ENCODE results near the gene ART4.
A peak's percentile ranks its signal among the peaks of the same experiment; 100 is the strongest.

Gene ART4

DNA sequence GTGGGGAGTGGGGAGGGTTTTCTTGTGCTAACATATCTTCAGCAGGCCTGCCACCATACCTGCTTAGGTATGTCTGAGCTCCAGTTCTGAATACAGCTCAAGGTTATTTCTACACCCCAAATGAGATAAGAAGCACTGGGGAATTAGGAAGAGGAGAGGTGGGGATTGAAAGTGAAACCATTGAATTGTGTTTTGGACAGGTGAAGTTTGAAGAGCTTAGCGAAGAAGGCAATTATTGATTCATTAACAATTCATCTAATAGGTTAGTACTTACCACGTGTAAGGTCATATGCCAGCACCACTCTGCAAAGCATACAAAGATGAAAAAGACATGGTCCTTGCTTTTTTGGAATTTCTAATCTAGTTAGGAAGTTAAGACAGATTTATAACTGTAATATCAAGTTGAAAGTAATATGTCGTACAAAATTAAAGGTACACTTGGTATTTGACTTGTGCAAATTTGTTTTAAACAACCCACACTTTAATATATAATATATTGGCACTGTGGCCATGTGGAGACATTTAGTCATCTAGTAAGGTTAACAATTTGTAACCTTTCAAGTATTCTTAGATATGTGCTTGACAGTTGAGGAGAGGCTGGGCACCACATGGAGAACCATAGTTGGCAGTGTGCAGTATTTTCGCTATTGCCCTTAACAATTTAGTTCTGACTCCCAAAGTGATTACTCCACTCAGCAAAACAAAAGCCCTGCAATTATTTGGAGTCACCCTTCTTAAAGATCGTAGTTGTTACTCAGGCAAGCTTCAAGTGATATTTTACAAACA is 33.0 kb downstream of the ART4 start:
- no peak for DNase-seq

DNA sequence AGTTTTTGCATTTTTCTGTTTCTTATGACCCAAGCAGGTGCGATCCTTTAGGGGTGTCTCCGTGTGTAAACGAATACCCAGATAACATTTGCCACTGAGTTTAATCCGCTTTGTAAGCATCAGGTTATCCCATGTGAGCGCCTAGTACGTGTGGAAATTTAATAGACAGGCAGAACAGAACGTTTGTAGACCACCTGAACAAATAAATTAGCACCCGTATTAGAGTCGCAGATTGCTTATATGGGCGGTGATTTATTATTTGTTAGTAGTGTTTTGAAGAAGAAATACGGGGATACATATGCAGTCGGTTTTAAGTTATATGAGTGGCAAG is 39.5 kb downstream of the ART4 start:
- DNase-seq, result no peak

GRCh38 chr12:14803011-14803829 is 40.1 kb downstream of the ART4 start, which contains the start of the genes C12orf60 and WBP11:
TSS of gene C12orf60 (plus strand) at chr12:14803670. CDS start at chr12:14822936, 19,266 bp downstream.
TSS of gene WBP11 (minus strand) at chr12:14803478. CDS start at chr12:14801383, 2,095 bp downstream.
- DNase-seq, result peak; percentile 84 to 87

DNA sequence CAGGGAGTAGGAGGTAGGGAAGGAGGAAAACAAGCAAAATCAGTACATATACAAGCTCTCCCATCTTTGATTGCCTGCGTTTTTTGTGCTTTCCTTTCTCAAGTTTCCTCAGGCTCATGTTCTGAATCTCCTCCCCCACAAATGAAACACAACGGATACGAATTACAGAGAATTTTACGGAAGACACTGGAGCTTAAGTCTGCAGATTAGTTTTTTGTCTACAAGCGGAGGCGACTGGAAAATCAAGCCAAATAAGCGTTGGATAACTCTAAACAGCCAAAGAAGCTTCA is 40.7 kb downstream of the ART4 start:
- DNase-seq, result no peak

- no peak for DNase-seq
Observed at GRCh38 chr12:14802247-14802646, 41.1 kb downstream of the ART4 start.

- no peak for DNase-seq
Observed at GRCh38 chr12:14795028-14795448, 48.3 kb downstream of the ART4 start.

GRCh38 chr12:14785568-14785967 is 57.8 kb downstream of the ART4 start:
- DNase-seq, result no peak

GRCh38 chr12:14784471-14784870 is 58.9 kb downstream of the ART4 start:
- DNase-seq, result no peak

- no peak for DNase-seq
Observed at GRCh38 chr12:14782756-14783155, 60.6 kb downstream of the ART4 start.

DNA sequence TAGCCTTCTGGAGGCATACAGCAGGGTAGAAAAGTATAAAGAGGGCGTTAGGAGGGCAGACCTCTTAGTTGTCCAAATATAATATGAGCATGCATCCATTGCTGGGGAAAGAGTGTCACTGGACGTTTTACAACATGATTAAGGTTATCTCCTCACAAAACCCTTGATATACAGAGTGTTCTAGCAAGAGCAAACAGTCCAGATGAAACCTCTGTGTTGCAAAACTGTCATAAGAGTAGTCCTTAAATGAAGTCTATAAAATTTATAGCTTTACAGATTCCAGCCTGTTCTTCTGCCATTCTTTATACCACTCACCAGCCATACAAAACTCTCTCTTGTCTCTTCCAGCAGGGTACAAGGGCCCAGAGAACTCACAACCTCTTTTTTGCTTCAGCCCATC is 61.8 kb downstream of the ART4 start:
- DNase-seq, result no peak

GRCh38 chr12:14780859-14781258 is 62.5 kb downstream of the ART4 start:
- DNase-seq, result no peak

DNA sequence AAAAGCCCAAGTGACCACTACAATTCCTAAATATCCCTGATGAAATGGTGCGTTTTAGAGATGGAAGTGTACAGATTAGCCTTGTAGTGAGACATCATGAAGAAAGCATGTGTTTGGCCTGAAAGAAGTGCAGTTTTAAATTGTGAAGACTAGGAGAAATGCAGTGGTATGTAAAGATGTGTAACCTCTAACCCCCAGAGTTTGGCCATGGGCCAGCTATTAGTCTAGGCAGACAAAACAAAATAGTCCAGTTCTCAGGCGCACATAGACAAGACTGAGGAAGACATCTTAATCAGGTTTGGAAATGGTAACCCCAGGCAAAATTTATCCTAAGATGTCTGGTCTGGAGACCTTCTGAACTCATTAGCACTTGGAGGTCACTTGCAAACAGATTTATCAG is 63.5 kb downstream of the ART4 start:
- no peak for DNase-seq

DNA sequence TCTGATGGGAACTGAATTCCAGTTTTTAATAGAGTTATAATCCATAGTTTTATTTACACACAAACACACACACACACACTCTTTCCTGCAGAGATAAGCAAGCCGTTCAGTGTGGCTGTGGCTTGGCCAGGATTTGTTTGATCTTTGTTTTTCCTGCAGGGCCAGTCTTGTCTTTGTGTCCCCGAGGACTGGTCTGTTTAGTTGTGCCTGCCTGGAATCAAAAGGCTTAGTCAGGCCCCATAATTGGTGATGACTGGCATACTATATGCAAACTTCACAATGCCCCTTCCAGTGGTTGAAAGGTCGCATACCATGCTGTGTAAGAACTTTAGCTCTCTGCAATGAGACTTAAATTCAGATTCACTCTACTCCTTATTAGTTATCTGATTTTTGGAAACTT is 66.1 kb downstream of the ART4 start:
- no peak for DNase-seq

DNA sequence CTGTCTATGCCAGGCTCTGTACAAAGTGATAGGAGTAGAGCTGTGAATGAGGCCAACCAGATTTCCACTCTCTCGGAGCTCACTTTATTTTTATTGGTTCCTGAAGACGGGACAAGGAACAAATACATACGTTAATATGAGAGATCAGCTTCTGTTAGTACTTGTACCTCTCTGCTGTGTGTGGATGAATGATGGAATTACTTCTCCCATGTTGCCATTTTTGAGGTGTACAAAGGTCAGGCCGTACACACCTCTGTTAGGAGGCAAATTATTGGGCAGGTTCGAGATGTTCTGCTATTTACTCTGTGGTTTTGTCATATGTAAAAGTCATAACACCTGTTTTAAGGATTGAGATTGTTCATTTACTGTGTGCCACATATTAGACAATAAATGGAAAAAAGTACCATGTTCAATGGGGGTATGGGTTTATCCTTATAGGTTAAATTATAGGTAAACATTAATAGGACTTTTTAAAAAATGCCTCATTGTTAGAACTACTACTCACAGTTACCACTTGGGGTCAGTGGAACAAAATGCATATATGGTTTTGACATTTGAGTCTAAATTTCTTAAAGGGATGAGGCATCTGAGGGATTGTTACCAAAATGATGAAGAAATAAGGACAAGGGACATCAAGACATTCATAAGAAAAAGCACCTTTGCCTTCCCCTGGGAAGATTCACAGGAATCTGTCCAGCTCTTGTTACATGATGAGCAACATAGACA is 66.9 kb downstream of the ART4 start:
- DNase-seq, result no peak

GRCh38 chr12:14775636-14775980 is 67.7 kb downstream of the ART4 start:
- DNase-seq, result no peak
